ENCODE results near the gene GAPVD1. TPM values are rescaled to one million over a fixed set of nuclear protein-coding genes. Genes with fewer than 3 reads are reported as not detected.

GAPVD1 gene
- total and polyA plus RNA-seq, 2 of the 8 experiments (the other 6 are each of a cell fraction or from before 2014, with no cell fraction given): 5.5 to 40.5 TPM

GRCh38 chr9:125297917-125298316 is 36.3 kb downstream of the GAPVD1 start:
- no peak overlapping the region for H4K91ac ChIP-seq (replicated peaks; ENCODE audit: insufficient read length, low read length)
- H4K5ac ChIP-seq (ENCODE audit: insufficient read length, low read depth, low read length): no peak overlapping the region
- no peak overlapping the region for H3K4ac ChIP-seq (replicated peaks; ENCODE audit: insufficient read length, low read depth, low read length)
- peaks cover 0 to 3% of the 10 kb centered on the region in 2 experiments; a peak in 1 of 4 replicates for H3K79me2 ChIP-seq (ENCODE audit: control insufficient read depth in 1 of 2, insufficient read depth in 2 of 2, low read length in 2 of 2)
- no peak overlapping the region for H3K9ac ChIP-seq (replicated peaks in 1 of 4; ENCODE audit: extremely low read depth in 1 of 4, low read depth in 3 of 4, low read length in 3 of 4)
- H4K8ac ChIP-seq (ENCODE audit: extremely low read depth, insufficient read depth, low read length): no peak overlapping the region
- H4K20me1 ChIP-seq (replicated peaks in 1 of 2; ENCODE audit: control insufficient read depth in 1 of 2, insufficient read depth in 2 of 2, low read length in 2 of 2): no peaks in the 10 kb centered on the region
- ChIA-PET POLR2A (ENCODE audit: partially characterized antibody) (no interaction called here), CTCF (ENCODE audit: partially characterized antibody) (interaction anchor here (1.4 kb wide), 1 partner anchor 76 kb away, joined by 3 read pairs; no protein-coding TSS in a partner anchor)
- H3K27ac ChIP-seq (ENCODE audit: low read depth, low read length): no peak overlapping the region
- H2BK120ac ChIP-seq (replicated peaks; ENCODE audit: low read depth, low read length): no peak overlapping the region
- no peak overlapping the region for H3K56ac ChIP-seq (replicated peaks; ENCODE audit: insufficient read length, low read depth, low read length)
- no peak overlapping the region for H2BK20ac ChIP-seq (ENCODE audit: low read length)
- H2BK12ac ChIP-seq (ENCODE audit: low read depth, low read length): no peak overlapping the region
- no peak overlapping the region for H2BK5ac ChIP-seq (ENCODE audit: low read depth, low read length)
- whole genome bisulfite sequencing, 2 experiments (ENCODE audit: extremely low coverage in 1 of 2, insufficient coverage in 1 of 2, insufficient read length in 1 of 2, insufficient replicate concordance in 2 of 2, low coverage in 1 of 2, low lambda C conversion rate in 2 of 2, missing lambda C conversion rate in 1 of 2): 93% methylated on average over 7 of the region's 7 CpGs; no CpG with 5 or more reads in 1 of the 2 experiments
- no peak overlapping the region for H3K4me2 ChIP-seq (ENCODE audit: insufficient read depth in 1 of 2, low read depth in 2 of 2, low read length in 2 of 2)
- H3K36me3 ChIP-seq (ENCODE audit: control insufficient read depth in 2 of 4, insufficient read depth in 4 of 4, low read length in 3 of 4): peaks cover 0 to 11% (median 5%) of the 10 kb centered on the region in 4 experiments; a peak in 5 of 8 replicates
- H2AFZ ChIP-seq (ENCODE audit: low read length): no peak overlapping the region
- H3K9me3 ChIP-seq (ENCODE audit: insufficient read depth in 2 of 2, low read depth in 1 of 2, low read length in 1 of 2): no peaks in the 10 kb centered on the region
- H2BK15ac ChIP-seq (ENCODE audit: low read length): no peak overlapping the region
- H3K79me1 ChIP-seq (ENCODE audit: low read depth, low read length): no peaks in the 10 kb centered on the region
- H3K4me3 ChIP-seq (ENCODE audit: extremely low read depth in 1 of 4, insufficient read depth in 2 of 4, low read depth in 3 of 4, low read length in 4 of 4): no peak overlapping the region
- no peaks in the 10 kb centered on the region for H3K27me3 ChIP-seq (replicated peaks in 1 of 4; ENCODE audit: control insufficient read depth in 3 of 4, extremely low read depth in 1 of 4, insufficient read depth in 3 of 4, low read length in 3 of 4)
- no peak overlapping the region for H3K23ac ChIP-seq (ENCODE audit: insufficient read length)
- no peak overlapping the region for H3K18ac ChIP-seq (ENCODE audit: extremely low read depth, low read length)
- no peaks in the 10 kb centered on the region for H3K23me2 ChIP-seq (ENCODE audit: low read depth, low read length)
- DNase-seq (ENCODE audit: low read depth in 1 of 2, low spot score in 2 of 2) (no peak), FAIRE-seq (no peak)
- no peaks in the 10 kb centered on the region for H3K4me1 ChIP-seq (replicated peaks in 1 of 4; ENCODE audit: control insufficient read depth in 3 of 4, insufficient read depth in 4 of 4, low read length in 3 of 4)
- no peak overlapping the region for H2AK5ac ChIP-seq (ENCODE audit: low read depth, low read length)
- no peak overlapping the region for H3K14ac ChIP-seq (ENCODE audit: insufficient read length)
- TF ChIP-seq RNF2 (IDR thresholded peaks at IDR 0.05; ENCODE audit: borderline replicate concordance, low read depth, low read length, missing control alignments, poor library complexity, severe bottlenecking): no peak
- no peak for TF ChIP-seq SRF (IDR thresholded peaks at IDR 0.05; ENCODE audit: low read depth, low read length)
- TF ChIP-seq KDM1A (IDR thresholded peaks at IDR 0.05; ENCODE audit: borderline replicate concordance, low read length): no peak
- TF ChIP-seq EZH2 (IDR thresholded peaks at IDR 0.05; ENCODE audit: low read depth, low read length, severe bottlenecking): no peak
- TF ChIP-seq ZNF274 (IDR thresholded peaks at IDR 0.05; ENCODE audit: borderline replicate concordance, extremely low read depth, low read length): no peak
- no peak for TF ChIP-seq SUZ12 (IDR thresholded peaks at IDR 0.05; ENCODE audit: low read length)
- no peak for TF ChIP-seq BCL11A (IDR thresholded peaks at IDR 0.05; ENCODE audit: low read depth in 2 of 2, low read length in 2 of 2)
- TF ChIP-seq SIN3A (conservative IDR thresholded peaks at IDR 0.05 in 1 of 2, IDR thresholded peaks at IDR 0.05 in 1 of 2; ENCODE audit: low read depth in 1 of 2, low read length in 2 of 2): no peak
- TF ChIP-seq BRCA1 (IDR thresholded peaks at IDR 0.05; ENCODE audit: low read depth, low read length): no peak
- TF ChIP-seq NANOG (IDR thresholded peaks at IDR 0.05; ENCODE audit: insufficient read depth, low read depth, low read length, poor library complexity, severe bottlenecking): no peak
- TF ChIP-seq HDAC6 (IDR thresholded peaks at IDR 0.05; ENCODE audit: low read depth, low read length): no peak
